GM12891 (cell line): ENCODE measurements around the gene CD300LG. TPM values are rescaled to one million over a fixed set of nuclear protein-coding genes. Genes with fewer than 3 reads are reported as not detected.
"Not testable (repeated sequence)": the region's sequence is repeated elsewhere in the genome, so short reads cannot be mapped to it uniquely, and the experiment has no call there.

ENCODE experiments used
- DNase-seq: peaks from one replicate; pipeline ENCODE4 v3.0.0; 2011; ENCODE audit warnings: low spot score; ENCODE audit not compliant: insufficient read length
- FAIRE-seq: peaks from 2 replicates; lab custom pipeline; 2011; peaks lifted over from hg19 to GRCh38; lab: Jason Lieb, UNC
- PAX5 ChIP-seq: IDR thresholded peaks from 2 replicates; pipeline ENCODE4 v1.6.1; 2011; ENCODE audit warnings: low read length, moderate library complexity, mild to moderate bottlenecking; ENCODE audit not compliant: insufficient read depth, severe bottlenecking
- POLR2A ChIP-seq: IDR thresholded peaks from 2 replicates; pipeline ENCODE4 v1.6.1; 2011; ENCODE audit warnings: low read depth, low read length, control low read depth
- POLR2AphosphoS5 ChIP-seq: IDR thresholded peaks from 2 replicates; pipeline ENCODE4 v1.6.1; 2011; ENCODE audit warnings: low read depth, low read length, control low read depth
- POU2F2 ChIP-seq: IDR thresholded peaks from 2 replicates; pipeline ENCODE4 v1.6.1; 2011; ENCODE audit warnings: low read depth, mild to moderate bottlenecking, control low read depth, low read length, moderate library complexity
- SPI1 ChIP-seq: IDR thresholded peaks from 2 replicates; pipeline ENCODE4 v1.6.1; 2011; ENCODE audit warnings: low read depth, low read length, control low read depth
- TAF1 ChIP-seq: IDR thresholded peaks from 2 replicates; pipeline ENCODE4 v1.6.1; 2011; ENCODE audit warnings: low read depth, low read length, control low read depth
- polyA plus RNA-seq: library from polyadenylated mRNA; unstranded; fragments of >200 nt; gene quantifications from one replicate; pipeline ENCODE4 v1.2.1, GENCODE V29; 2012; ENCODE audit warnings: low read depth, missing spikeins, inconsistent platforms; ENCODE audit not compliant: missing spikeins

Gene CD300LG, protein sequence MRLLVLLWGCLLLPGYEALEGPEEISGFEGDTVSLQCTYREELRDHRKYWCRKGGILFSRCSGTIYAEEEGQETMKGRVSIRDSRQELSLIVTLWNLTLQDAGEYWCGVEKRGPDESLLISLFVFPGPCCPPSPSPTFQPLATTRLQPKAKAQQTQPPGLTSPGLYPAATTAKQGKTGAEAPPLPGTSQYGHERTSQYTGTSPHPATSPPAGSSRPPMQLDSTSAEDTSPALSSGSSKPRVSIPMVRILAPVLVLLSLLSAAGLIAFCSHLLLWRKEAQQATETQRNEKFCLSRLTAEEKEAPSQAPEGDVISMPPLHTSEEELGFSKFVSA
- polyA plus RNA-seq, result not detected

- FAIRE-seq (no peak), DNase-seq (no peak)
- TF ChIP-seq POLR2AphosphoS5 (no peak), POU2F2 (no peak), POLR2A (no peak), PAX5 (no peak), TAF1 (no peak), SPI1 (no peak)
These were observed at the start of gene CD300LG for GRCh38 chr17:43846963-43847371. Gene CD300LG, plus strand, starts transcription at chr17:43847176. Its CDS starts 41 bp downstream, at chr17:43847217.

- not testable (repeated sequence) for DNase-seq, FAIRE-seq
These were observed 49.0 kb upstream of the CD300LG start for GRCh38 chr17:43798024-43798423.

DNA sequence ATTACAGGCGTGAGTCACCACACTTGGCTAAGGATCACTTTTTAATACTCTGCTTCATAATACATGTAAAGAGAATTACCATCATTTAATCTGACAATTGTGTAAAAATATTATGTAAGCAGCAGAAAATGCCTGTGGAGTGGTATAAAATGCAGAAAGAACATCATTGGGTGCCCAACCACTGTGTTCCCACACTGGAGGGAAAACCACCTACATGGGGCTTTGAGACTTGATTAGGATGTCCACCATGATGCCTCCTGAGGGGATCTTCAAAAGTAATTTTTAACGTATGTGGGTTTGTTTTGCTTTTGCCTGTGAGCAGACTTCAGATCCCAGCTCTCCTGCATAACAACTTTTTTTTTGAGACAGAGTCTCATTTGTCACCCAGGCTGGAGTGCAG, 47.9 kb upstream of the CD300LG start:
- FAIRE-seq, result no peak
- TF ChIP-seq POLR2AphosphoS5 (no peak), PAX5 (no peak), POU2F2 (no peak), TAF1 (no peak), POLR2A (no peak), SPI1 (no peak)
- no peak for DNase-seq

DNA sequence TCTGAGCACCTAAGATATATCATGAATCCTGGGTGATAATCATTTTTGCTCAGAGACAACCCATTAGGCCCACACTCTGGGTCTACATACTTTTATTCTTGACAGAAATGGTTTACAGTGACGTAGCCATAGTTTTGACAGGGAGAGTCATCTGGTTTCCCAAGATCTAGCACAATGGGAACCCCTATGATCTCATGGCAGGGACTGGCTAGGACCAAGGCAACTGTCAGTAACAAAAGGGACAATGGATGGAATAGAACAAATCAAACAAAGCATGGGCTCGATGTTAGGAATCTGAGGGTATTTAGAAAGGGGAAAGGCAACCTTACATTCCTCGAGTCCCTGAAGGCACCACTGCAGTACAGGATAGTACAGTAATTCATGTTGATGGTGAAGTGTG, 46.2 kb upstream of the CD300LG start:
- FAIRE-seq (no peak), DNase-seq (no peak)

DNA sequence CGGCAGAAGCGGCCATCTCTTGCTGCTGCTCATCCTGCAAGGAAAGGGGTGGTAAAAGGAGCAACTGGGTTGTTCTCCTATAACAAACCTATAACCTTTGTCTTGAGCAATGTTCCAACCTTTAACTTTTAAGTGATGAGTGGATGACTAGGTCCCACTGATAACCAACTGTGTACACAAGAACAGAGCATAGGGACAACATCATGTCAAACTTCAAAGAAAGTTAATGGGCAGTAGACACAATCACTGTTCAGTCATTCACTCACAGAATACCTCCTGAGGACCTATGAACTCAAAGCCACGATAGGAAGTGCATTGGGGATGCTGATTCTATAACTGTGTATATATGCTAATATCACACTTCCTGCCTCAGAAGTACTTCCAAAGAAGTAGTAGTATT, 45.1 kb upstream of the CD300LG start:
- no peak for FAIRE-seq
- DNase-seq, result no peak
- TF ChIP-seq SPI1, result no peak
- no peak for TF ChIP-seq POU2F2
- no peak for TF ChIP-seq POLR2A
- no peak for TF ChIP-seq TAF1
- no peak for TF ChIP-seq PAX5
- no peak for TF ChIP-seq POLR2AphosphoS5

More for the DNA sequence above, 46.2 kb upstream of the CD300LG start:
- TF ChIP-seq POU2F2 (no peak), SPI1 (no peak), PAX5 (no peak), TAF1 (no peak), POLR2A (no peak), POLR2AphosphoS5 (no peak)

DNA sequence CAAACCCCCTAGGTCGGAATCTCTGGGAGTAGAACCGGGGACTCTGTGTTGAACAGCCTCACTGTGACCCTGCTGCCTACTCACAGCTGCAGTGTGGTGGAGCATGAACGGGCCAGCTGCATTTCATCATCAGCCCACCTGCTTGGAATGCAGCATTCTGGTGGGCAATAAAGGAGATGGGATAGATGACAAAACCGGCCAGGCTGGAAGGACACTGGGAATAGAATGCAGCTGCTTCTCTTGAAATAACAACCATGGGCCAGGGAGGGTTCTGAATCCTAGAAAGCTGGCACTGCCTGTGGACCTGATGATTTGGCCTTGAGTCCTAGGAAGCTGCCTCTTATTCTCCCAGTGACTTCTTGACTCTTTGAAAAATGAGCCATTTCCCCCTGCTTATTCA, 43.2 kb upstream of the CD300LG start:
- TF ChIP-seq POLR2A, result no peak
- no peak for TF ChIP-seq POU2F2
- no peak for TF ChIP-seq SPI1
- TF ChIP-seq PAX5, result no peak
- no peak for TF ChIP-seq POLR2AphosphoS5
- TF ChIP-seq TAF1, result no peak
- DNase-seq (no peak), FAIRE-seq (no peak)

GRCh38 chr17:43805117-43805516, 41.9 kb upstream of the CD300LG start:
- TF ChIP-seq PAX5, result no peak
- no peak for TF ChIP-seq TAF1
- TF ChIP-seq SPI1, result no peak
- no peak for TF ChIP-seq POU2F2
- TF ChIP-seq POLR2AphosphoS5, result no peak
- no peak for TF ChIP-seq POLR2A
- FAIRE-seq, result no peak
- no peak for DNase-seq

GRCh38 chr17:43808076-43808475, 38.9 kb upstream of the CD300LG start:
- DNase-seq, result no peak
- FAIRE-seq, result no peak
- TF ChIP-seq TAF1 (no peak), PAX5 (no peak), POLR2AphosphoS5 (no peak), SPI1 (no peak), POLR2A (no peak)

- no peak for FAIRE-seq
- DNase-seq, result no peak
- no peak for TF ChIP-seq POLR2A
- TF ChIP-seq POLR2AphosphoS5, result no peak
- TF ChIP-seq POU2F2, result no peak
- TF ChIP-seq PAX5, result no peak
These were observed 37.9 kb upstream of the CD300LG start for GRCh38 chr17:43809121-43809520.

DNA sequence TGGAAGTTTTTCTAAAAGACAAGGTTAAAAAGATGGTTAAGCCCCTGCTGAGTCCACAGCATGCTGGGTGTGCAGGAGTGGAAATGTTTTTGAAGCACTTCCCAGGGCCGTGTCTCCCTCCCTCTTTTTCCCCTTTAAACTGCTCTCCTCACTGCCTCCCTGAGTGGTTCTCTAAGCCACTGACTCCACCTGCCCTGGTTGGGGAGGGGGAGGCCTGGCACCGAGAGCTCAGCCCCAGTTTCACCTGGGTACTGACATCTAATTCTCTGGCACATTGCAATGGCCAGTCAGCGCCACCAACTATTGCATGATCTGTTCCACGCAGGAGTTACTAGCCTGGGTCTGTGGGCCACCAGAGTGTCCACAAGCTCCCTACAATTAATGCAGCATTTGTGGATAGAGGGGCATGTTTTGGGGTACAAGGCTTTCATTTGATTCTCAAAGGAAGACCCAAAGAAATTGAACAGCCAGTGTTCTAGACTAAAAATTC, 36.7 kb upstream of the CD300LG start:
- no peak for TF ChIP-seq POLR2AphosphoS5
- no peak for DNase-seq
- FAIRE-seq, result no peak

- no peak for FAIRE-seq
- no peak for DNase-seq
- TF ChIP-seq TAF1 (no peak), PAX5 (no peak), SPI1 (no peak), POLR2A (no peak), POLR2AphosphoS5 (no peak), POU2F2 (no peak)
These were observed 36.2 kb upstream of the CD300LG start for GRCh38 chr17:43810823-43811222.
